SU-DHL-6 (cell line): ENCODE measurements around the gene USP6NL.

Experiments
- H2AFZ ChIP-seq: fragments of 200-600 bp; sonication (generic); 2 replicates; pipeline ENCODE4 v1.6.1; 2014; ENCODE audit warnings: low read depth, mild to moderate bottlenecking, moderate library complexity, mixed read lengths, antibody characterized with exemption, low read length; ENCODE audit not compliant: severe bottlenecking
- H3F3A ChIP-seq: fragments of 200-600 bp; shearing (Covaris generic); 2 replicates; pipeline ENCODE4 v1.6.0; 2016; ENCODE audit warnings: antibody characterized with exemption, mild to moderate bottlenecking; ENCODE audit not compliant: insufficient read depth
- H3K27ac ChIP-seq: fragments of 200-600 bp; sonication (generic); 2 replicates; pipeline ENCODE4 v1.5.1; 2016; ENCODE audit warnings: low read depth, mild to moderate bottlenecking, low read length, moderate library complexity, mixed read lengths
- H3K27me3 ChIP-seq: fragments of 200-600 bp; sonication (generic), shearing (Covaris generic); 2 replicates; pipeline ENCODE4 v1.6.0; 2014; ENCODE audit warnings: mild to moderate bottlenecking, low read length
- H3K36me3 ChIP-seq: fragments of 200-600 bp; sonication (generic); 2 replicates; pipeline ENCODE4 v1.6.1; 2014; ENCODE audit warnings: mild to moderate bottlenecking, low read length, mixed read lengths
- H3K4me2 ChIP-seq: fragments of 300-600, 200-600 bp; shearing (Covaris generic), sonication (generic); 2 replicates; pipeline ENCODE4 v1.6.0; 2014; ENCODE audit warnings: low read length, low read depth, mild to moderate bottlenecking; ENCODE audit not compliant: poor library complexity, severe bottlenecking
- H3K4me3 ChIP-seq: fragments of 200-600 bp; sonication (generic); 2 replicates; pipeline ENCODE4 v1.5.1; 2014; ENCODE audit warnings: antibody characterized with exemption, low read length, mild to moderate bottlenecking, mixed read lengths; ENCODE audit not compliant: insufficient read depth, poor library complexity, severe bottlenecking
- H3K79me2 ChIP-seq: fragments of 200-600 bp; sonication (generic); 2 replicates; pipeline ENCODE4 v1.6.1; 2014; ENCODE audit warnings: mild to moderate bottlenecking, low read length, moderate library complexity; ENCODE audit not compliant: insufficient read depth
- H3K9ac ChIP-seq: fragments of 200-600 bp; sonication (generic); 2 replicates; pipeline ENCODE4 v1.7.0; 2014; ENCODE audit warnings: mild to moderate bottlenecking, low read length
- H3K9me2 ChIP-seq: fragments of 200-600 bp; sonication (generic); replicated peaks from 2 replicates; pipeline ENCODE4 v1.6.1; 2014; ENCODE audit warnings: low read length; ENCODE audit not compliant: insufficient read depth
- H3K9me3 ChIP-seq: fragments of 200-600 bp; sonication (generic); 2 replicates; pipeline ENCODE4 v1.6.1; 2014; ENCODE audit warnings: low read length, mixed read lengths; ENCODE audit not compliant: insufficient read depth
- H4K20me1 ChIP-seq: fragments of 200-600 bp; sonication (generic); 2 replicates; pipeline ENCODE4 v1.6.1; 2014; ENCODE audit warnings: low read depth, mild to moderate bottlenecking, antibody characterized with exemption, low read length, moderate library complexity, mixed read lengths
- CTCF ChIP-seq: fragments of 200-600 bp; sonication (generic); IDR thresholded peaks from one replicate; pipeline ENCODE4 v1.5.1; 2017; ENCODE audit warnings: antibody characterized with exemption, mild to moderate bottlenecking, low read length, moderate library complexity; ENCODE audit not compliant: insufficient read depth, poor library complexity, severe bottlenecking
- EZH2phosphoT487 ChIP-seq: fragments of 200-600 bp; sonication (generic), shearing (Covaris generic); conservative IDR thresholded peaks from 2 replicates; pipeline ENCODE4 v1.6.1; 2018; ENCODE audit warnings: mild to moderate bottlenecking, antibody characterized with exemption, low read length, moderate library complexity, mixed read lengths

Gene USP6NL

GRCh38 chr10:11569471-11569870, 42.0 kb downstream of the USP6NL start:
- H3K4me2 ChIP-seq = no peak overlapping the region
- TF ChIP-seq CTCF = no peak
- no peak for TF ChIP-seq EZH2phosphoT487
- no peaks in the 10 kb centered on the region for H3K9me3 ChIP-seq
- no peak overlapping the region for H2AFZ ChIP-seq
- H3K79me2 ChIP-seq = peaks cover 100% of the 10 kb centered on the region
- H3K27me3 ChIP-seq = no peaks in the 10 kb centered on the region
- H3F3A ChIP-seq = peaks cover 23% of the 10 kb centered on the region
- H4K20me1 ChIP-seq = peaks cover 58% of the 10 kb centered on the region
- no peaks in the 10 kb centered on the region for H3K9me2 ChIP-seq
- H3K9ac ChIP-seq = no peak overlapping the region
- no peak overlapping the region for H3K27ac ChIP-seq
- H3K4me3 ChIP-seq = no peak overlapping the region
- 0 out of 2 replicates have a peak, but pooled peaks cover 3% of the 10 kb centered on the region for H3K36me3 ChIP-seq

- Histone ChIP-seq H3K9me3 (no peaks in the 10 kb centered on the region), H3K9ac (no peak overlapping the region), H3F3A (peaks cover 14% of the 10 kb centered on the region), H3K4me2 (no peak overlapping the region), H2AFZ (no peak overlapping the region), H3K27me3 (no peaks in the 10 kb centered on the region), H3K79me2 (peaks cover 100% of the 10 kb centered on the region), H3K27ac (no peak overlapping the region), H3K4me3 (no peak overlapping the region), H3K9me2 (no peaks in the 10 kb centered on the region), H4K20me1 (peaks cover 54% of the 10 kb centered on the region), H3K36me3 (peaks cover 7% of the 10 kb centered on the region; the same call in 1 of the 2 replicates)
- TF ChIP-seq EZH2phosphoT487 (no peak), CTCF (no peak)
These were observed 42.9 kb downstream of the USP6NL start for GRCh38 chr10:11568578-11568977.

GRCh38 chr10:11564741-11565140, 46.7 kb downstream of the USP6NL start:
- Histone ChIP-seq H3K9me2 (no peaks in the 10 kb centered on the region), H3K27me3 (no peaks in the 10 kb centered on the region), H3K4me2 (no peak overlapping the region), H2AFZ (no peak overlapping the region), H3K27ac (no peak overlapping the region), H3K4me3 (no peak overlapping the region), H3F3A (peaks cover 26% of the 10 kb centered on the region), H3K9me3 (no peaks in the 10 kb centered on the region), H4K20me1 (peaks cover 66% of the 10 kb centered on the region), H3K9ac (no peak overlapping the region), H3K79me2 (peaks cover 99% of the 10 kb centered on the region), H3K36me3 (peaks cover 10% of the 10 kb centered on the region)
- TF ChIP-seq CTCF = no peak
- no peak for TF ChIP-seq EZH2phosphoT487
